ENCODE data around the gene RNF150. TPM values are rescaled to one million over a fixed set of nuclear protein-coding genes. Genes with fewer than 3 reads are reported as not detected.
"Not testable (repeated sequence)": the region's sequence is repeated elsewhere in the genome, so short reads cannot be mapped to it uniquely, and the experiment has no call there.

The RNF150 gene
- polyA plus RNA-seq, 1 donor, result 9.0 TPM

GRCh38 chr4:141056473-141056872, 76.8 kb downstream of the RNF150 start:
- DNase-seq, result no peak
- Histone ChIP-seq H3K4me1 (ENCODE audit: control insufficient read depth, insufficient read depth, low read length) (no peaks in the 10 kb centered on the region), H3K27me3 (ENCODE audit: control insufficient read depth, insufficient read depth, low read length) (no peaks in the 10 kb centered on the region), H3K36me3 (ENCODE audit: control insufficient read depth, insufficient read depth, low read length) (no peaks in the 10 kb centered on the region), H3K4me3 (ENCODE audit: low read length) (no peak overlapping the region), H3K27ac (ENCODE audit: low read length) (no peak overlapping the region), H3K9me3 (ENCODE audit: control insufficient read depth, low read depth, low read length) (no peaks in the 10 kb centered on the region)
- no CpG with 5 or more reads among the region's 3 CpGs for WGBS (ENCODE audit: insufficient coverage, low lambda C conversion rate)

- DNase-seq, result no peak
- H3K36me3 ChIP-seq (ENCODE audit: control insufficient read depth, insufficient read depth, low read length), result no peaks in the 10 kb centered on the region
- H3K9me3 ChIP-seq (ENCODE audit: control insufficient read depth, low read depth, low read length), result no peaks in the 10 kb centered on the region
- H3K27ac ChIP-seq (ENCODE audit: low read length), result no peak overlapping the region
- H3K4me3 ChIP-seq (ENCODE audit: low read length), result no peak overlapping the region
- WGBS (ENCODE audit: insufficient coverage, low lambda C conversion rate), result no CpG with 5 or more reads among the region's 2 CpGs
- no peaks in the 10 kb centered on the region for H3K4me1 ChIP-seq (ENCODE audit: control insufficient read depth, insufficient read depth, low read length)
- H3K27me3 ChIP-seq (ENCODE audit: control insufficient read depth, insufficient read depth, low read length), result no peaks in the 10 kb centered on the region
Observed at GRCh38 chr4:141054446-141054845, 78.8 kb downstream of the RNF150 start.

DNA sequence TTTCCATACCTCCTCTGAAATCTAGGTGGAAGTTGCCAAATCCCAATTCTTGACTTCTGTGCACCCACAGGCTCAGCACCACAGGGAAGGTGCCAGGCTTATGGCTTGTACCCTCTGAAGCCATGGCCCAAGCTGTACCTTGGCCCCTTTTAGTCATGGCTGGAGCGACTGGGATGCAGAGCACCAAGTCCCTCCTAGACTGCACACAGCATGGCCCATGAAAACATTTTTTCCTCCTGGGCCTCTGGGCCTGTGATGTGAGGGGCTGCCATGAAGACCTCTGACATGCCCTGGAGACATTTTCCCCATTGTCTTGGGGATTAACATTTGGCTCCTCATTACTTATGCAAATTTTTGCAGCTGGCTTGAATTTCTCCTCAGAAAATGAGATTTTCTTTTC, 82.3 kb downstream of the RNF150 start:
- not testable (repeated sequence) for H3K9me3 ChIP-seq (ENCODE audit: control insufficient read depth, low read depth, low read length); H3K36me3 ChIP-seq (ENCODE audit: control insufficient read depth, insufficient read depth, low read length); DNase-seq; H3K27ac ChIP-seq (ENCODE audit: low read length); H3K4me1 ChIP-seq (ENCODE audit: control insufficient read depth, insufficient read depth, low read length); H3K27me3 ChIP-seq (ENCODE audit: control insufficient read depth, insufficient read depth, low read length); H3K4me3 ChIP-seq (ENCODE audit: low read length)
- no CpG with 5 or more reads among the region's 1 CpG for WGBS (ENCODE audit: insufficient coverage, low lambda C conversion rate)

DNA sequence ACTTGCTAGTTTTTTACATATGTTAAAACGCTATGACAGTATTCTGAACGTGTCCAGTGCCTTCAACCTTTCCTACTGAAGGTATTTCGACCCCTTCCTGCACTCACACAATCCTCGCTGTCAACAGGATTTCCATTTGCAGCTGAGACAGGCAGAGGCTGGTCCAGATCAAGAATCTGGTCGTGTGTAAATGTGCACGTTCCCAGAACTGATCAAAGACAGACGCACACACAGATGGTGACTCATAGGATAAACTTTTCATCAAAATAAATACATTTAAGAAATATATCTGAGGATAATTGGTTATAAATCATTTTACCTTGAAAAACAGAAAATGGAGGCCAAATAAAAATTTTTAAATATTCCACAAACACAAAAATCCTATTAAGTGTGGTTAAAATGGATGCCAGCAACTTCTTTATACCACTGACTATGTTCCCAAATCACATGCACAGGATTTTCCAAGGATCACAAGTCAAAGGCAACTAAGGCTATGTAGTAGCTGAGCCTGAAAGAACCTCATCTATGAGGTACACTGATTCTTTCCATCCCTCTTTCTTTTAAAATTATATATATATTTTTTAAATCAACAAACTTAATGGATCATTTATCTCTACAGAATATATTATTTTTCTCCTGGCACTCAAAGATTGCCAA, 85.9 kb downstream of the RNF150 start:
- H3K27me3 ChIP-seq (ENCODE audit: control insufficient read depth, insufficient read depth, low read length), result no peaks in the 10 kb centered on the region
- DNase-seq, result no peak
- H3K4me3 ChIP-seq (ENCODE audit: low read length), result no peak overlapping the region
- no peaks in the 10 kb centered on the region for H3K9me3 ChIP-seq (ENCODE audit: control insufficient read depth, low read depth, low read length)
- no CpG with 5 or more reads among the region's 7 CpGs for WGBS (ENCODE audit: insufficient coverage, low lambda C conversion rate)
- no peaks in the 10 kb centered on the region for H3K36me3 ChIP-seq (ENCODE audit: control insufficient read depth, insufficient read depth, low read length)
- no peaks in the 10 kb centered on the region for H3K4me1 ChIP-seq (ENCODE audit: control insufficient read depth, insufficient read depth, low read length)
- H3K27ac ChIP-seq (ENCODE audit: low read length), result no peak overlapping the region

DNA sequence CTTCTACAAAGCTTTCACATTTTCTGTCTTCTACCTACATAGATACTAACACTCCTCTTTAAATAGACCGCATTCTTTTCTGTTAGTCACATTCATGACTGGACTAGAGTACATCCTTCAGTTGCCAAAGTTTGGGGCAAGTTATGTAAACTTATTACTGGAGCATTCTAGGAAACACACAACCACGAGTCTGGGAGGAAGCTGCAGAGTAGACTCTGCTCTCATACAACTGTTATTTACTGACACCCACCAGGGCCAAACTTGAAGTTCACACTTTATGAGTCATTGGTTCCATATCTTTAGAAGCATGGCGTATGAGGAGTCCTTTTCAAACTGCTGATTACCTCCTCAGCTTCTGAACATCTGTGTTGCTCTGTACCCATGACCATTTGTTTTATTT, 87.0 kb downstream of the RNF150 start:
- Histone ChIP-seq H3K4me3 (ENCODE audit: low read length) (no peak overlapping the region), H3K36me3 (ENCODE audit: control insufficient read depth, insufficient read depth, low read length) (no peaks in the 10 kb centered on the region), H3K27ac (ENCODE audit: low read length) (no peak overlapping the region), H3K9me3 (ENCODE audit: control insufficient read depth, low read depth, low read length) (no peaks in the 10 kb centered on the region), H3K27me3 (ENCODE audit: control insufficient read depth, insufficient read depth, low read length) (no peaks in the 10 kb centered on the region), H3K4me1 (ENCODE audit: control insufficient read depth, insufficient read depth, low read length) (no peaks in the 10 kb centered on the region)
- whole genome bisulfite sequencing (ENCODE audit: insufficient coverage, low lambda C conversion rate), result 50% methylated on average over 1 of the region's 3 CpGs
- no peak for DNase-seq

- DNase-seq, result no peak
- H3K27ac ChIP-seq (ENCODE audit: low read length), result no peak overlapping the region
- 100% methylated on average over 3 of the region's 4 CpGs for WGBS (ENCODE audit: insufficient coverage, low lambda C conversion rate)
Observed at GRCh38 chr4:141045848-141046247, 87.4 kb downstream of the RNF150 start.

DNA sequence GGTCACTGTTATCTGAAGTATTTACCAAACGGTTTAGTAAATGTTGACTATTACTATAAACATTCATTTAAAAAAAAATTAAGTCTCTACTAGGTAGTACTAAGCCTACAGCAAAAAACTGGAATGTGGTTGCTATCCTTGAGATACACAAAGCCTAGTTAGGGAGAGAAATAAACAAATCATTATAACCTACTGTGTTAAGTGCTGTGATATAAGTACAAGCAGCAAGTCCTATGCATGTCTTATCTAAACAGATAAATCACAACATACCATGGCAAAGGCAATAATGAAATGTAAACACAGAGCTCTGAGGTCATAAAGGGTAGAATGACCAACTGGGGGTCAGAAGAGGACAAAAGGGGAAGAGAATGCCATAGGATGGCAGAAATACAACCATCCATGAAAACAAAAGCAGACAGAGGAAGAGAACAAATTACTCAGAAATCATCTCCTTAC, 92.2 kb downstream of the RNF150 start:
- Histone ChIP-seq H3K4me1 (ENCODE audit: control insufficient read depth, insufficient read depth, low read length) (no peaks in the 10 kb centered on the region), H3K4me3 (ENCODE audit: low read length) (no peak overlapping the region), H3K9me3 (ENCODE audit: control insufficient read depth, low read depth, low read length) (no peaks in the 10 kb centered on the region), H3K36me3 (ENCODE audit: control insufficient read depth, insufficient read depth, low read length) (no peaks in the 10 kb centered on the region), H3K27me3 (ENCODE audit: control insufficient read depth, insufficient read depth, low read length) (no peaks in the 10 kb centered on the region), H3K27ac (ENCODE audit: low read length) (no peak overlapping the region)
- WGBS (ENCODE audit: insufficient coverage, low lambda C conversion rate), result 20% methylated on average over 1 of the region's 1 CpG
- DNase-seq, result no peak

More at GRCh38 chr4:141045848-141046247, 87.4 kb downstream of the RNF150 start:
- Histone ChIP-seq H3K9me3 (ENCODE audit: control insufficient read depth, low read depth, low read length) (no peaks in the 10 kb centered on the region), H3K4me1 (ENCODE audit: control insufficient read depth, insufficient read depth, low read length) (no peaks in the 10 kb centered on the region), H3K4me3 (ENCODE audit: low read length) (no peak overlapping the region), H3K27me3 (ENCODE audit: control insufficient read depth, insufficient read depth, low read length) (no peaks in the 10 kb centered on the region), H3K36me3 (ENCODE audit: control insufficient read depth, insufficient read depth, low read length) (no peaks in the 10 kb centered on the region)

DNA sequence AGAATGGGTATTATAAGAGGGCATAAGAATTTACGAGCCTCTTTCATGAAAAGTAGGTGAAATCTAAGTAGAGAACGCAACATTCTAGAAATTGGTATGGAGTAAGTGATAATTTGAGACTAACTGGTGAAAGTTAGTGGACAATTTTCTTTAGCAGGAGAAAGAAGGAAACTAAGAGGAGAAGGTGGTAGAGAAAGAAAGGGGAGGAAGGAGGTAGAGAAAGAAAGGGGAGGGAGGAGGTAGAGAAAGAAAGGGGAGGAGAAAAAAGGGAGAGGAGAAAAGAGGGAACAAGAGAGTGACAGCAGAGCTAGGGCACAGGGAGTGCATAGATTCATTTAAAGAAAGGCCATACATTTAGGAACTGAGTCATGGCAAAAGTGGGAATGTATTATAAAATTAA, 94.1 kb downstream of the RNF150 start:
- no peaks in the 10 kb centered on the region for H3K4me1 ChIP-seq (ENCODE audit: control insufficient read depth, insufficient read depth, low read length)
- 80% methylated on average over 2 of the region's 2 CpGs for WGBS (ENCODE audit: insufficient coverage, low lambda C conversion rate)
- H3K27ac ChIP-seq (ENCODE audit: low read length), result no peak overlapping the region

GRCh38 chr4:141038428-141038827, 94.8 kb downstream of the RNF150 start:
- no peaks in the 10 kb centered on the region for H3K4me1 ChIP-seq (ENCODE audit: control insufficient read depth, insufficient read depth, low read length)
- H3K36me3 ChIP-seq (ENCODE audit: control insufficient read depth, insufficient read depth, low read length), result no peaks in the 10 kb centered on the region
- H3K4me3 ChIP-seq (ENCODE audit: low read length), result no peak overlapping the region
- WGBS (ENCODE audit: insufficient coverage, low lambda C conversion rate), result no CpG with 5 or more reads among the region's 3 CpGs
- no peak overlapping the region for H3K27ac ChIP-seq (ENCODE audit: low read length)
- no peaks in the 10 kb centered on the region for H3K9me3 ChIP-seq (ENCODE audit: control insufficient read depth, low read depth, low read length)
- no peak for DNase-seq
- H3K27me3 ChIP-seq (ENCODE audit: control insufficient read depth, insufficient read depth, low read length), result no peaks in the 10 kb centered on the region

More for the DNA sequence above, 94.1 kb downstream of the RNF150 start:
- Histone ChIP-seq H3K9me3 (ENCODE audit: control insufficient read depth, low read depth, low read length) (no peaks in the 10 kb centered on the region), H3K4me3 (ENCODE audit: low read length) (no peak overlapping the region), H3K27me3 (ENCODE audit: control insufficient read depth, insufficient read depth, low read length) (no peaks in the 10 kb centered on the region), H3K36me3 (ENCODE audit: control insufficient read depth, insufficient read depth, low read length) (no peaks in the 10 kb centered on the region)
- DNase-seq, result no peak

GRCh38 chr4:141037446-141037845, 95.8 kb downstream of the RNF150 start:
- no peak overlapping the region for H3K27ac ChIP-seq (ENCODE audit: low read length)
- H3K4me1 ChIP-seq (ENCODE audit: control insufficient read depth, insufficient read depth, low read length), result no peaks in the 10 kb centered on the region
- no peaks in the 10 kb centered on the region for H3K9me3 ChIP-seq (ENCODE audit: control insufficient read depth, low read depth, low read length)
- no peak overlapping the region for H3K4me3 ChIP-seq (ENCODE audit: low read length)
- no peak for DNase-seq
- no peaks in the 10 kb centered on the region for H3K27me3 ChIP-seq (ENCODE audit: control insufficient read depth, insufficient read depth, low read length)
- H3K36me3 ChIP-seq (ENCODE audit: control insufficient read depth, insufficient read depth, low read length), result no peaks in the 10 kb centered on the region

DNA sequence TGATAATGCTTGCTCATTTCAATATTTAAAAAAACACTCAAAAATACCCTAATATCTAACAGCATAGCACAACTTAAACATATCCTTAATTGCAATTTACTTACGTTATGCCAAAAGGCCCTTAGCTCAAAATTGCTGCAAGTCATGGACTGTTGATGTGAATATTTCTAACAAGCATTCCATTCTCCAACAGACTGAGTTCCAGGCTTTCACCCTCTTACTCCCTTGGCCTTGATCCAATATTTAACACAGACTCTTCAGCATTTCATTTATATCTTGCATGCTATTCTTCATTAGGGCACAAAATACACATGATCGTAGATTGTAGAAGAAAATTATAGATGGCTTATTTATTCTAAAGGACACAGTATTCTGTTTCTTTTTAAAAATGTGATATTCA, 96.5 kb downstream of the RNF150 start:
- Histone ChIP-seq H3K9me3 (ENCODE audit: control insufficient read depth, low read depth, low read length) (no peaks in the 10 kb centered on the region), H3K27ac (ENCODE audit: low read length) (no peak overlapping the region), H3K4me1 (ENCODE audit: control insufficient read depth, insufficient read depth, low read length) (no peaks in the 10 kb centered on the region), H3K36me3 (ENCODE audit: control insufficient read depth, insufficient read depth, low read length) (no peaks in the 10 kb centered on the region), H3K4me3 (ENCODE audit: low read length) (no peak overlapping the region), H3K27me3 (ENCODE audit: control insufficient read depth, insufficient read depth, low read length) (no peaks in the 10 kb centered on the region)
- WGBS (ENCODE audit: insufficient coverage, low lambda C conversion rate), result 67% methylated on average over 1 of the region's 2 CpGs
- DNase-seq, result no peak
